NCI-H128 (cell line): Measurements from ENCODE around the gene NFATC1.
"Not testable (repeated sequence)": the region's sequence is repeated elsewhere in the genome, so short reads cannot be mapped to it uniquely, and the experiment has no call there.

Experiments used
- DNase-seq: peaks from one replicate; lab custom pipeline; 2025; ENCODE audit not compliant: unreplicated experiment; lab: John Stamatoyannopoulos, UW

NFATC1 gene

DNA sequence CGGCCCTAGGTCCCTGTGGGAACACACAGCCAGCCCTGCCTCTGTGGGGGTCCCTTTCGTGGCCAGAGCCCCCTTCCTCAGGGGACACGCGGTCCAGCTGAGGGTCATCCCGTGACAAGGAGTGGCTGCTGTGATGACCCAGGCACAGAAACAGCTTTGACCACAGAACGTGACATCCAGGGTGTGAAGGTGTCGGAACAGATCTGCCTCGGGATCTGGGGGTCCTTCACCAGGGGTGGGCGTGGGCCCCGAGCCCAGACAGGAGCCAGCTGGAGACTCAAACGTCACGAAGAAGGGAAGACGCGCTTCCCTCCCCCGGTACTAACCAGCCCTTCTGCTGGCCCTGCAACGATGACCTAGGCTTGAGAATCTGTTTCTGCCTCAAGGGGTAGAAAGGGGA, 75.9 kb downstream of the NFATC1 start:
- DNase-seq: no peak

DNA sequence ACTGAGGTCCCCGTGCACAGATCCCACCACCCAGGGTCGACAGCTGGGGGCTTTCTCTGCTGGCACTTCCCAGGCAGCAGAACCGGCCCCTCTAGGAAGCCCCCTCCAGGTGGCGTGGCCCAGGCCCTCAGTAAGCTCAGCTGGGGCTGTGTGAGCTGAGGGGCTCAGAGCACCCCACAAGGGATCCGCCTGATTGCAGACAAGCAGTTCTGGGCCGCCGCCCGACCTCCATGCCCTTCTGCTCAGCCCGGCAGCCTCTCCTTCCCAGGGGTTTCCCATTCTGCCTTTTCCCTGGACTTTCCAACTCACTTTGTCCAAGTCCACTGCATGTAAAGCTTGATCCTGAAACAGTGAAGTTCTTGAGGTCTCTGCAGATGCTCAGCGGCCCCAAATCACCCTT, 76.4 kb downstream of the NFATC1 start:
- DNase-seq: no peak

DNA sequence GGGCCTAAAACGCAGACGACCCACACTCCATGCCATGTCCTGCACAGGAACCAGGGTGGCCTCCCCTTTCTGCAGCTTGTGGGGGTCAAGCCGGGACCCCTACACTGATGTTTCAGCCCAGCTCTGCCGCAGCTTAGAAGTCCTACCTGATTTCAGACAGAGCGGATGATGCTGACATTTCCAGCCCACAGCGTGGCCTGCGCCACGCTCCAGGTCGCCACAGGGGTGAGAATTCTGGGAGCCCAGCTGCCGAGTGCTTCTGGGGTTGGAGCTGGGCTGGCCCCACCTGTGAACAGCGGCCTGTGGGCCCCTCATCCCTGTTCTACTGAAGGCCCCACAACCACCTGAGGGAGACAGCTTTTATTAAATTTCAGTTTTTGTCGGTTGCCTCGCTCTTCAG, 77.2 kb downstream of the NFATC1 start:
- DNase-seq: no peak

DNA sequence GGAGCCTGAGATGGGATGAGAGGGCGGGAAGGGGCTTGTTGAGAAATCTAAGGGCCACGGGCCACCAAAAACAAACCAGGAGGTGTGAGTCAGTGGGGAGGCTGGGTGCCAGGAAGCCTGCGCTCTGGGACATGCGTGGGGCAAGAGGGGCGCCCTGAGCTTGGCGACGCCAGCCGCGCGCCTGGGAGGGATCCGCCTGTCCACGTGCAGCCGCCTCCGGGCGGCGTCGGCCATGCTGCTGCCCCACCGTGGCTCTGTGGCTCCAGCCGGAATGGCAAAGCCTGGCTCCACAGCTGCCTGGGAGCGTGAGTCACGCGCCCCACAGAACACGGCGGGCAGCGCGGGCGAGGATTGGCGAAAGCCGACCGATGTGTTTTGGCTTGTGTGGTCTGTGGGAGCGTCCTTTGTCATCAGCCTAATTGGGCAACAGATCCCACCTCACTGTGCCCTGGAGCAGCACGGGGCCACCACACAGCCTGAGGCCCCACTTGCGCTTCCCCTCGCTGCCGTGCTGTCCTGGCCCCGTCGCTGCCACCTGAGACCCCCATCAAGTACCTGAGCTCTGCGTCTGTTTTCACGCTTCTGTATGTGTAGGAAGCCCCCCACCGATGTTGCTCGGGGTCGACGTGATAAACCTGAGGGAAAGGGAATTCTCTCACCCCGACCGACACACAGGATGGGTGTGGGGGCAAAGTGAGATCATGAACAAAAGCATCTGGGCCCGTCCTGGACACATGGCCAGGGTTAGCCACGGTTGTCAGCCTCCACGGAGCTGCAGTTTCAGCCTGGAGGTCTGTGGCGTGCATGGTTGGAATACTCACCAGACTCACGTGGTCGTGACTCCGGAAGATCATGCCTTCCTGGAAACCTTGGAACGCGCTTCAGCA, 80.5 kb downstream of the NFATC1 start:
- no peak for DNase-seq

DNA sequence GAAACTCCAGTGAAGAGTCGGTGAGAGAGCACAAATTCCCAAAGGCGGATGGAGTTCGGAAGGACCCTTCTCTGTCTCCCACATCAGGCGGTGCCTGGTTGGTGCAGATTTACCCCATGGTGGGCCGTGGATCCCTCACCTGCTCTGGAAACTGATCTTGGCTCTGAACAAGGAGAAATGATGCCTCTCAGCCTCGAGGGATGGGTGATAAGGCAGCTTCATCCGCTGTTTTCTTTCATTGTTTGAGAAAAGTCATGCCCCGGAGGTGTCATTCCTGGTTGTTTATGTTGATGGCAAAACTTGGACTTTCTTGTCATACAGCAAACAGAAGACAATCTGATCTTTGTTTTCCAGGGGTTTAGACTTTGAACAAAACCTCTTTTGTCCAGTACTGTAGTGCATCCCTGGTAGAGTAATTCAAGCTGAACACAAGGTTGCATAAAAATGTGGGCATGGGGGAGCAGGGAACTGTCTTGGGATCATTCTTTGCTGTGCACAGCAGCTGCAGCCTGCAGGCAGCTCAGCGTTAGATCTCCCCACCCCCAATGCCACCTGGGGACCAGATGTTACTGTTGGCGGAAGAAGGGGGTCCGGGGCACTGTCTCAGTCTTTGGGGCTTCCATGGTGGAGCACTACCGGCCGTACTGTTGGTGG, 81.3 kb downstream of the NFATC1 start:
- no peak for DNase-seq

DNA sequence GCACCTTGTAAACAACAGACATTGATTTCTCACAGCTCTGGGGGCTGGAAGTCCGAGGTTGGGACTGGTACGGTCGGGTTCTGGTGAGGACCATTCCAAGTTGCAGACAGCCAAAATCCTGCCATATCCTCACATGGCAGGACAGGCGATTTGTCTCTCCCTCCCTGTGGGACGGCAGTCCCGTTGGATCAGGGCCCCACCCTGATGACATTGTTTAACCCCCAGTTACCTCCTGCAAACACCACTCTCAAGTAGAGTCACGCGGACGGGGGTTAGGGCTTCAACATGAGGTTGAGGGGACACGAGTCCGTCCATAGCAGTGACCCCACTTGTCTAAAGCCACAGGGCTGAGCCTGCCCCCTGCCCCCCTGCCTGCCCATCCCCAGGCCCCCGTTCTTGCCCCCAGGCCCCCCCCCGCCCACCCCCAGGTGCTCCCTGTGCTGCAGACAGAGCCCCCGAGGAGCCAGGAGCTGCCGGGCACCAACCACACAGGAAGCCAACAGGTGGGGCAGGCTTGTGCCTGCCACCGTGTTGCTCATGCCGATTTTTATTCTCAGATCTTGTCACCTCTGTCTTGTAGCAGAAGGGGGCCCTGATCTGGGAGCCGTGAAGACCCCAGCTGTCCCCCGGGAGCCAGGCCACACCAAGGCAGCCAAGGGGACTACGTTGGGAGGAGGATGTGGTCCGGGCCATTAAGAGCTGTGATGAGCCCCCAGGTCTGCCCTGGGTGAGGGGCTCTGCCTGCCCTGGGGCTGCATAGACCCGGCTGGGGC, 82.2 kb downstream of the NFATC1 start:
- DNase-seq: no peak

DNA sequence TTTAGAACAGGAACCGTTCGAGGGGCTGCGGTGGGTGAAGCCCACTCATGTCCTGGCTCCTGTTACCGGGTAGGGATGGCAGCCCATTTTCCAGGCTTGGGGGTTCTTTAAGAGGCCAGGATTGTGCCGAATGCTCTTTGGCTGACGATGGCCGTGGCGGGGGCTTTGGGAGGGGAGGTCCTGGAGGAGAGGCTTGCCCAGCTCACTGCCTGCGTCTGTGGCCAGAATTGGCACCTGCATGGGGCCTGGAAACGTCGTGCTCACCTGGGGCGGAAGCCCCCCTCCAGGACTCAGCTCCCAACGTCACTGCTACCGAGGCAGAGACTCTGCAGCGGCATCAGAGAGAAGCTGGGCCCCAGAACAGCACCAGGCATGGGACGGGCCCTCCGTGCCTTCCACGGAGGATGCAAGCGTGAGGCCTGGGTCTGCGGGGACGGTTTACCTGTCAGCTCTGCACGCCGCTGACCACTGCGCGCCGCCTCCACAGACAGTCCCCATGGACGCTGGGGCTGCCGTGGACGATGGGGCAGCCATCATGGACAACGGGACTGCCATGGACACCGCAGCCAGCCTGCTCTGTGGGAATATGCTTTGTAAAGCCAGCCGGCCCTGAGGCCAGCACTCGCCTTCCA, 82.9 kb downstream of the NFATC1 start:
- no peak for DNase-seq

DNA sequence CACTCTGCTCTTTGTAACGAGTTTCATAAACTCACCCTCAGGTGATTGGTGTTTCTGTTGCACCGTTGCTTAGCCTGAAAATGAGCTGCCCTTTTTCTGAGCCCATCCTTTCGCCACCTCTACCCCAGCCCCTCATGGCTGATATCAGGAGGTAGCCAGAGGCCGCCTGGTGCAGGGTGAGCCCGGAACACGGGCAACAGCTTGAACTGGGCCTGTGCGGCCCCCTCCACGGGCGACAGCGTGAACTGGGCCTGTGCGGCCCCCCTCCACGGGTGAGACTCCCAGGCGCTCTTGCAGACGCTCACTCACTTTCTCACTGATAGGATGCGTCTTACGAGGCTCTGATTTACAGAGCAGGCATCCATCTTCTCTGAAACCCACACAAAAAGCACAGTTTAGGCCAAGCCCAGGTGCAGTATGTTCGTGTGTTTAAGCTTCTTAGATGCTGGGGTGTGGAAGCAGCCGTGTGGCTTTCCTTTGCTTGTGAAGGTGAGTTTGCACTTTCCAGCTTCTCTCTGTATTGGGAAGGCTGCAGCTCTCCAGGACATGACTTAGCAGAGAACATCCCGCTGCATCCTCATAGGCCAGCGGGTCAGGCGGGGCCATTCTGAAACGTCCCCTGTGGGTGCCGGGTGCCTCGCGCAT, 83.5 kb downstream of the NFATC1 start:
- DNase-seq: no peak

DNA sequence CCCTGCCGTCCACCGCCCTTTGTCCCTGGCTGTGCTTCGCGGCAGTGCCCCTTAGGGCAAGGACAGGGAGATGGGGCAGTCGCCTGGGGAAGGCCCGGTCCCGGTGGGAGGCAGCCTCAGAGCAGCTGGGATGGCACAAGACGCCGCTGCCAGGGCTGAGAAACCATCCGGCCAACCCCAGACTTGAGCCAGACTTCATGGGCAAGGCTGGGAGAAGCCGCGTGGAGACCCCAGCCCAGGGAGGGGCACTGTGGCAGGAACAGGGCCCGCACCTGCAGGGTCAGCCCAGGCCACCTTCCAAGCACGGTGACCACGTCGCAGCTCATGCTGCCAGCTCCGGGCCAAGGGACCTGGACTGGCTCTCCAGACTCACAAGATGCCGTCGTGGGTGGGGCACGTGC, 84.0 kb downstream of the NFATC1 start:
- DNase-seq: no peak

DNA sequence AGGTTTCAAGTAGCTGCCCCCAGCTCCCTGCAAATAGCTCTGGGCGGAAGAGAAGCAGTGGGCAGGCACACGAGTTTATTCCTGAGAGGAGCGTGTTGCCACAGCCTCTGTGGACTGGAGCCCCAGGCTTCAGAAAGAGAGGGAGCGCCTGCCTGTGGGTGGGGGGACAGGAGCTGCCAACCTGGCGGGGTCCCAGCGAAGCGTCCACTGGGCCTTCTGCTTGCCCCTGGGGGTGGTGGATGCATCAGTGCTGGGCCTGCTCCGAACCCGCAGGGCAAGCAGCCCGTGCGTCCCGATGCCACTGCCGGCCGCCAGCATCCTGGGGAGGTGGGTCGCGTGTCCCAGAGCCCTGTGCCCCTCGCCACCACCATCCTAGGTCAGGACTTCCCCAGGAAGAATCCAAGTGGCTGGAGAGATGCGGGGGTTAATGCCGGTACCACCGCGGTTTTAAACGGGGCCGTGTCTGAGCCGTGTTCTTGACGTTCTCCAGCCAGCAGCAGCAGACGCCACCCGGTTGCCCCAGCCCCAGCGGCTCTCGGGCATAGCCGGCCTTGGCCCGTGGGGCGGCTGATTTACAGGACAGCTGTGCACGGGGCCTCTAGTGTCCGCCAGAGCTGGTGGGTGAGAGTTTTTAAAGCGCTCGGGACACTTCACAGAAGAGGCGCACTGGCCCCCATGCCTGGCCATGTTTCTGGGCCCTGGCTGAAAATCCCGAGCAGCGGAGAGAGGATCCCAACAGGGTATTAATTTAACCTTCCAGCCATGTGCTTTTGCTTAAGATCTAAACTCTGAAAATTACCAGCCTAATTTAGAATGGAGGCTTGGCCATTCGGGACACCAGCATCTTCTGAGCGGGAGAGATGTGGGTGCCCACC, 84.7 kb downstream of the NFATC1 start:
- DNase-seq: no peak

DNA sequence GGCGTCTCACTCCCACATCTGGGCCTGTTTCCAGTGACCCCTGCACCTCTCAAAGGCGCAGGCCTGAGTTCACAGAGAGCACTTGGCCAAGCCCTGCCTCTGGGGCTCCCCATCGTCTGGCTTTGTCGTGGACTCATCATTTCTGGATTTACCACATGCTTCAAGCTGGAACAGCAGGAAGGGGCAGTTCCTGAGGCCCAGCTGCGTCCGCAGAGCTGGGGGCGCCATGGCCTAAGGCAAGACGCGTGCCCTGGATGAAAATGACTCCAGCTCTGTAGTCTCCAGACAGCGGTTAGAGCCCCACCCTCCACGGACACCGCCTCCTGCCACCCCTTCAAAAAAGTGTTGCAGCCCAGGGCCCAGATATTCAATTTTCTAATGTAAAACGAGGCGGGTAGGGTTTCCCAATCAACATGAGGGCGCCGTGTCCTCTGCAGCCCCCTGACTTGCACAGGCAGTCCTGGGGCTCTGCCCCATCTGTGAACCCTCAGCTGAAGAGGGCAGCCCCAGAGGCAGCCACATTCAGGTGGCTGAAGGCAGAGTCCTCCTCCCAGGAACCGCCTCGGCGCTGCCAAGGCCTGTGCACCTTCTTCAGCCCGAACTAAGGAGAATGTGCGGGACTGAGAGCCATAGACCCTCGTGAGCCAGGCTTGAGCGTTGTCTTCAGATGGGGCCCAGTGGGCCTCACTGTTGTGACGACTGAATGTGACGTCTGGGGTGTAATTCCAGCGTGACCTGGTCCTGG, 85.5 kb downstream of the NFATC1 start:
- DNase-seq: no peak

DNA sequence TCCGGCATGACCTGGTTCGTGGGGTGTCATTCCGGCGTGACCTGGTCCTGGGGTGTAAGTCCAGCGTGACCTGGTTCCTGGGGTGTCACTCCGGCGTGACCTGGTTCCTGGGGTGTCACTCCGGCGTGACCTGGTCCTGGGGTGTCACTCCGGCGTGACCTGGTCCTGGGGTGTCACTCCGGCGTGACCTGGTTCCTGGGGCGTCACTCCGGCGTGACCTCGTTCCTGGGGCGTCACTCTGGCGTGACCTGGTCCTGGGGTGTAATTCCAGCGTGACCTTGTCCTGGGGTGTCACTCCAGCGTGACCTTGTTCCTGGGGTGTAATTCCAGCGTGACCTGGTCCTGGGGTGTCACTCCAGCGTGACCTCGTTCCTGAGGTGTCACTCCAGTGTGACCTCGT, 87.7 kb downstream of the NFATC1 start:
- not testable (repeated sequence) for DNase-seq

DNA sequence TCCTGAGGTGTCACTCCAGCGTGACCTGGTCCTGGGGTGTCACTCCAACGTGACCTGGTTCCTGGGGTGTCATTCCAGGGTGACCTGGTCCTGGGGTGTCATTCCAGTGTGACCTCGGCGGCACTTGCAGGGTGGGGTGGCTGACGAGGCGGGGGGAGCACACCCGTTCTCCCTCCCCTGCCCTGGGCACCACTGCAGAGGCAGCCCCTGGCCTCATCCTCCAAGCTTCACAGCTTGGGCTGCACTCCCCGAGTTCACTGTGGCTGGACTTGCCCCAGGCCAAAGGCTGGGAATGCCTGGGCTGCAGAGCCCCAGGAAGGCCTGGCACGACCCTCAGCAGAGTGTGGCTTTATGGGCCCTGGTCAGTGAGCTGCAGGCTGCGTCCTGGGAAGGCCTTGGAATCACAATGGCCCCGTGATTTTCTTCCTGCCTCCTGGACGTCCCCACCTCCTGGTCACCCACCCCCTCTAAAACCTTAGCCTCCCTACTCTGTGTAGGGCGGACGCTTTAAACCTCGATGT, 88.3 kb downstream of the NFATC1 start:
- DNase-seq: no peak

DNA sequence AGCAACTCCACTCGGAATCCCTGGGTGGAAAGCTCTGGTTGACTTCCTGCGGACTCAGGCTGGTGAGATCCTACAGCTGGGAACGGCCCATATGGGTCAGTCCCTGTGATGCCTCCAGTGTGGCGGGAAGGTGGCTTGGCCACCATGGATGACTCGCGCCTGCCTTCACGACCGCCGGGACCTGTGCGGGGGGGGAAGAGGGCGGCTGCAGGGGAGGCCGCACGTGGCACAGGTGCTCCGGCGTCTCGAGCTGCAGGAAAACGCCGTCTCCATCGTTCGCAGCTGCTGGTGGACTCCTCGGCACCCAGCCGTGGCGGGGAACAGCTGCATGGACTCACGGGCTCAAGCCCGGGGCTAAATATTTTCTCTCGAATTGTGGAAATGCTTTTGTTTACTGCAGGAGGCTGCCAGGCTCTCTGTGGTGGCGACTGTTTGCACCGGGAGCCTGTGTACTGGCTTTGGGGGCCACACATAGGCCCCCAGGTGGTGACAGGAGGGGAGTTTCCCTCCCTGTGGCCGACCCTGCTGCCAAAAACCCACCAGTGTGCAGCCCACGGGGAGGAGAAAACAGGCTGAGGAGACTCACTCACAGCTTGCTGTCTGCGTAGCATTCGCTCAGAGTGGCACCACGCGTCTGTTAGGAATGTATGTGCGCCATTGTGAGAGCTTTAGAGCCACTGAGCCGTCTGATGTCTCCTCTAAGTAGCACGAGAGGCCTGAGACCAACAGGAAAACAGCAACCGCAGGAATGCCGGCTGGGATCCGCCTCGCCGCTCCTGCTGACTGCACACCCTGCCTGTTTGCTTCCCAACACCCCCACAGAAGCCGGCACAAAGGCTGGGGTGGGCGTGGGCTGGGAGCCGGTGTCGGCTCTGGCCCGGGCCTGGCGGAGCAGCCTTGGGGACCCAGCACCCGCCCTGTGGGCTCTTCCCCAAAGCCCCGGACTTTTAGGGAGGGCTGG, 89.2 kb downstream of the NFATC1 start:
- DNase-seq: peak; percentile 6

DNA sequence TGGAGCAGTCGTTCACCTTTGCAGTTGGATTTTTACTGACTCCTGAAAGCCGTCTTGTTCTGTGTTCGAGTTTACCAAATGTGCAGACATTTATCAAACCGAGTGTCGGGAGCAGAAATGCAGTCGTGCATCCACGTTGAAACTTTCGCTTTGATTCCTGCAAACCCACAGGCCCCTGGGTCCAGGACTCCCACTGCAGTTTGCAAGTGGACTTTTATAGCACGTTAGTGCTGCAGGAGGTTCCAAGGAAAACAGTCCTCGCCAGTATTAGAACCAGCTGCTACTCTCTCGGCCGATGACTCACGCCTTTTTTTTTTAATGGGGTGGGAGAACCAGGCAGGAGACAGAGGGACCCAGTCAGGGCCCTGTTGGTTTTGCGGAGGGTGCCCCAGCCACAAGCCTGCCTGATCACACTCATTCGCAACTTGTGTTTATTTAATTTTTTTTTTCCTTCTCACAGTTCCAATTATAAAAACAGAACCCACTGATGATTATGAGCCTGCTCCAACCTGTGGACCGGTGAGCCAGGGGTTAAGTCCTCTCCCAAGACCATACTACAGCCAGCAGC, 90.1 kb downstream of the NFATC1 start:
- no peak for DNase-seq

DNA sequence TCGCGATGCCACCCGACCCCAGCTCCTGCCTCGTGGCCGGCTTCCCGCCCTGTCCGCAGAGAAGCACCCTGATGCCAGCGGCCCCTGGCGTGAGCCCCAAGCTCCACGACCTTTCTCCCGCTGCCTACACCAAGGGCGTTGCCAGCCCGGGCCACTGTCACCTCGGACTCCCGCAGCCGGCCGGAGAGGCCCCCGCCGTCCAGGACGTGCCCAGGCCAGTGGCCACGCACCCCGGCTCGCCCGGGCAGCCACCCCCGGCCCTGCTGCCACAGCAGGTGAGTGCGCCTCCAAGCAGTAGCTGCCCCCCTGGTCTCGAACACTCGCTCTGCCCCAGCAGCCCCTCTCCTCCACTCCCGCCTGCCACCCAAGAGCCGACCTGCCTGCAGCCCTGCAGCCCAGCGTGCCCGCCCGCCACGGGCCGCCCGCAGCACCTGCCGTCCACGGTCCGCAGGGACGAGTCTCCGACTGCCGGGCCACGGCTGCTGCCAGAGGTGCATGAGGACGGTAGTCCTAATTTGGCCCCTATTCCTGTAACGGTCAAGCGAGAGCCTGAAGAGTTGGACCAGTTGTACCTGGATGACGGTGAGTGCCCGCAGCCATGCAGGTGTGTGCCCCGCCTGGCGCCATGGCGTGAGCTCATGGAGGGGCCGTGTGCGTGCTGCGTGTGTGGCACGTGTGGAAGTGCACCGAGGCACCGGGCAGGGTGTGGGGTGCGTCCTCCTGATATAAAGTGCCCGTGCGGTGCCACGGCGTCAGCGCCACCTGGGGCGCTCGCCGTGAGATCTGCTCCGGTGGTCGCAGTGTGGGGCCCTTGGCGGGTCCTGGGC, 90.8 kb downstream of the NFATC1 start:
- DNase-seq: no peak
